Stimulated activated naive CD8-positive, alpha-beta T cell treated with anti-CD3 and anti-CD28 coated beads, Interleukin-15, Interleukin-2, amounts not matched to agents 100 U/mL and 50 U/mL, for 24 hours (primary cell): ENCODE measurements around the gene TTLL11.

Source experiments
- ATAC-seq: fragments of 150-1000 bp; cut with Tn5 transposase; one replicate; pipeline ENCODE4 v1.10.0; 2021
- DNase-seq: peaks from one replicate; pipeline ENCODE4 v3.0.0; 2021

The TTLL11 gene

DNA sequence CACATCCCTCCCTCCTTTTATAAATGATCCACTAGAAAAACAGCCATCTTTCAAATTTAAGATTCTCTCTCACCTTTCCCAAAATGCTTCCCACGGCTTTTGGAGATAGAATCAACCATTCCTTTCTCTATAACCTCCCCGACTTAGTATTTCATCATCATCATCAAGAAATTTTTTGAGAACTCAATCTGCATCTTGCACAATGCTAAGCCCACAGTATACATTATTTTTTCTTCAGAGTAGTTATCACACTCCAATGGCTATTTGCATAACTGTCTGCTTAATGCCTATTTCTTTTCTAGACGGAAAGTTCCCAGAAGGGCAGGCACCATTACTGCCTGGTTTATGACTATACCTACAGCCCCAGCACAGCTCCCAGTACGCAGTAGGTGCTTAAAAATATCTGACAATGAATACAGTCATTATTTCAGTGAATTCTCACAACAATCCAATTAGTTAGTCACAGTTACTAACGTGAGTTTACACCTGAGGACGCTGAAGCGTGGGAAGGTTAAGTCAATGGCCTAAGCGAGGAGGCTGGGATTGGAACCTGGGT is 212.7 kb downstream of the TTLL11 start:
- ATAC-seq (no peak), DNase-seq (no peak)

DNA sequence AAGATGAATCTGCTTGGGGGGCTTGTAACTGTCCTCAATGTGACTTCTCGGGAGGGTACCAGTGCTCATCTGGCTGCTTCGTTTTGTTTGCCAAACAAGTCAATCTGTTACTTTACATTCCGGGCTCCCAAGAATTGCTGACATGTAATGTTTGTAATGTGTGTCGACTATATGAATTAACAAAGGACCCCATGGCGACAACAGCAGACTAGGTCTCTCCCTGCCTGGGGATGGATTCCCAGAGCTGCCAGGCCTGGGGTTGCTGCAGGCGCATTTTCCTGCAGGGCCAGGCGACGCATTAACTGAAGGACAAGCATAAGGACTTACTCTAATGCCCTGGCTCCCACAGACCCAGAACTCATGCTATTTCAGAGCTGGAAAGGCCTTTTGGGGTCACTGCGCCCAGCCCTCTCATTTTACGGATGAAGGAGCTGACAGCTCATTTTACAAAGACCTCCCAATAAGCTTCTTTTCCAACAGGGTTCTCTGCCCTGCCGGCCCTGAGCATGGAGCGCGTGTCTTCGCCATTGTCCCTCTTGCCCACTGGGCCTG is 214.8 kb downstream of the TTLL11 start:
- ATAC-seq (no peak), DNase-seq (no peak)

DNA sequence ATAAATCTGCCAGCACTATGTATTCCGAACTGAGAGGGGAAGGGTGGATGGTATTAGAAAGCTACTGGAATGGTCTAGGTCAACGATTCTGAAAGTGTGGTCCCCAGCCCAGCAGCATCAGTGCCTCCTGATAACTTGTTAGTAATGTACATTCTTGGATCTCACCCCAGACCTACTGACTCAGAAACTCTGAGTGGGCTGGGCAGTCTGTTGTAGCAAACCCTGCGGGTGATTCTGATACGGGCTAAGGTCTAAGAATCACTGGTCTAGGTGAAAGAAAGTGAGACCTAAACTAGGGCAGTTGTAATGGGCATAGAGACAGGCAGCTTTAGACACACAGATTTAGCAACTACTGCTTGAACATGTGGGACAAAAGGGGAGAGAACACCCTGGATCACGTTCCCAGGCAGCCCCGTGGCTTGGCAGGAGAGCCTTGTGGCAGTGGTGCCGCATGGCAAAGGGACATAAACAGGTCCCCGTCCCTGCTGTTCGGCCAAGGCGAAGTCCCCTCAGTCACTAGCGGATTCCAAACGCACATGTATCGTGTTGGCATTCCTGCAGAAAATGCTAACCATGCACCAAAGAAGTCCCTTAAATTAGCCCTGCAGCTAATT is 216.3 kb downstream of the TTLL11 start:
- no peak for ATAC-seq
- no peak for DNase-seq

DNA sequence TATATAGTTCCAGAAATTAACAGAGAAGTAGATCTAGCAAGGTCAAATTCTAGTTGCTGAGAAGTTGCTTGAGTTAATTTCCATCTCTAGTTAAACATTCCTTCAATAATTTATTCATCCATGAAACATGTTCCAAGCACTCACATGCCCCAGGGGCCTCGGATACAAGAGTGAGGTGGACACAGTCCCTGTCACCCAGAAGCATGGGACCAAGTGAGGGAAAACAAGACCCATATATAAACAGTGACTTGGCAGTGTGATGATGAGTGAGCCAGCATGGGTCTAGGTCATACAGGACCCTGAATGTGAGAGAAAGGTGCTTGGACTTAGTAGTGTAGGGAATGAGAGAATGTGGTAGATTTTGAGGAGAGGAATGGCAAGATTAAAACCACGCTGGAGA is 216.9 kb downstream of the TTLL11 start:
- DNase-seq (no peak), ATAC-seq (no peak)

DNA sequence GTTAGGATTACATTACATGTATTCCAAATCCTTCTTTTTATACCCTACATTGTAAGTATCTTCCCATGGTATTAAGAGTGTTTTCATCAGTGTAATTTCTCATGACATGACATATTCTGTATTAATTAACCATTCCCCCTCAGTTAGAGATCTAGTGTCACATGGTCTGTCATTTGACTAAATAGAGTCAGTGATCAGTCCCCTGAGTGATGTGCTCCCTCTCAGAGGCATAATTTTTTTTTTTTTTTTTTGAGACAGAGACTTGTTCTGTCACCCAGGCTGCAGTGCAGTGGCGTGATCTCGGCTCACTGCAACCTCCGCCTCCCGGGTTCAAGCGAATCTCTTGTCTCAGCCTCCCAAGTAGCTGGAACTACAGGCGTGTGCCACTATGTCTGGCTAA is 218.6 kb downstream of the TTLL11 start:
- DNase-seq (no peak), ATAC-seq (no peak)

DNA sequence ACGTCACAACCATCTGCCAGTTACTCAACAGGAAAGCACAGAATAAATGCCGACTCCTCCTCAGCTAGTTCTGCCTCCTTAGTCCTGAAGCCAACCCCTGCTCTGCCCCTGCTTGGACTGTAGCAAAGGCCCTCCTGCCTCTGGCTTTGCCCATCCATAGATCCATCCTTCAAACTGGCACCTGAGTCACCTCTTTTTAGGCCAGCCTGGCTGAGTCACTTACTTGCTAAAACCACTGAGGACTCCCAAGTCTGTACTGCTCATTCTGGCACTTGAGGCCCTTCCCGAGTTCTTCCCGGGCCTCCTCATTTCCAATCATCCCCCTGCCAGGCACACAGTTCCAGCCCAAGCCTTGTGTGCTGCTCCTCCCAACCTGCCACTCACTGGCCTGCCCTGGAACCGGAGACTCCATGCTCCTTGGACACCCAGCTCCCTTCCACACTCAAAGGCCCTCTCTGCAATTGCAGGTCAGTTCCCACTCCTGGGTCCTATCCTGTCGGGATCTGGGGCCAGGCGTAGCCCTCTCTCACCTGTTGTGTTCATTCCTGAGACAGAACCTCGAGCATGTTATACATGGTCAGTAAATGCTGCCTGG is 221.6 kb downstream of the TTLL11 start:
- no peak for ATAC-seq
- no peak for DNase-seq

DNA sequence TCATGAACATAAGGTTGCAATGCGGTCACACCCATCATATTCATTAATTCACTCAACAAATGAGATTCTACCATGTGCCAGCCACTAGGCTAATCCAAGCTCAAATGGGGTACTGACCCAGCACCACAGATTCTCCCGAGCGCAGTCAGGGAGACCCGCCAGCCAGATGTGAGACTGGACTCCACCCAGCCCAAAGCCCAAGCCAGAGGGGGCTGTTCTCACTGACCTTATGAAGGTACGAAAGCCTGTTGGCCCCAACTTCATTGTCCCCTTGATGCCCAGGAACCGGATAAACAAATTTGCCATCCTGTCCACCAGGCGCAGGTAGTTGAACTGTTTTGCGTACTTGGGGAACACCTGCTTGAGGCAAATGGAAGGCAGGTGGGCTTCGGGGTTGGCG is 222.8 kb downstream of the TTLL11 start:
- DNase-seq = no peak
- no peak for ATAC-seq

DNA sequence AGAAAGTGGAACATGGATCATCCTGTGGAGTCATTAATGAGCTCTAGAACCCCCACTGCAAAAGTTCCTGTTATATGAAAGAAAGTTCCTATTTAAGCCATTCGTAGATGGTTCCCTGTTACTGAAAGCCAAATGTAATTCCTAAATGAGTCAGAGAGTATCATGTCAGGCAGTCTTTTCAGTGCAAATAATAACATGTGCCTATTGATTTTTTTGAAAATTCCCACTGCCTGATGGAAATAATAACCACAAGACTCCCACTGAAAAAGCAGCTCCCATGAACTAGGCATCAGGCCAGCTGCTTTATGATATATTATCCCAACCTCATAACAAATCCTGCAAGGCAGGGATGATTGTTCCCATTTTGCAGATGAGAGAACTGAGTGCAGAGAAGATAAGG is 224.5 kb downstream of the TTLL11 start:
- no peak for ATAC-seq
- no peak for DNase-seq

DNA sequence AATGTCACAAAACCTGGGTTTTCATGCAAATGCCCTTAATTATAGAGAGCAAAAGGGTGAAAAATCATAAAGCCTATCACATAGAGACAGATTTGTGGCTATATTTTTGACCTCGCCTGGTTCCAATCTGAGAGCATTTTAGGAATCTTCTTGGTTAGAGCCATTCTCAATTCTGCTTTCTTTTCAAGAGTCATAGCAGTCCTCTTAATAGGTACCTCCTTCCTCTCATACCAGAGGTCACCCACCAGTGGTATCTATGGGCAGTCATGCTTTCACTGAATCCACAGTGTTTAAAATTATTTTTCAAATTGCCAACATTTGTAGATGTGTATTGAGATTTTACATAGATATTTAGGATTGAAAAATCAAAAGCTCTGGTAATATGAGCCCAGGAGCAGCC is 226.2 kb downstream of the TTLL11 start:
- DNase-seq = no peak
- no peak for ATAC-seq

DNA sequence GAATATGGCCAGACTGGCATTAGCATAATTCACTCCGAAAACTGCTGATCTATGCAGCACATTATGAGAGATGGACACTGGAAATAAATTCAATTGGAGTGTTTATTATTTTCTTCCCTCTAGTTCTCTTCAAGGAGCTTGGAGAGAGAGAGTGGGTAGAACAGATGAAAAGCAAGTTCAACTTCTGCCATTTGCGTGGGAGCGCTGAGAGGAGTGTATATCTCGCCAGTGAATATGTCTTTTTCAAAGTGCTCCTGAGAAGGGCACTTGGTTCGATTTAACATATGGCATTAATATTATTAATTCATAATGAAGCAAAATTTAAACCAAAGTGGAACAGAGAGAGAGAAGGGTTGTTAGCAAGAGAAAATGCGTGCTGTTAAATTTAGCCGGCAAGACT is 227.2 kb downstream of the TTLL11 start:
- no peak for DNase-seq
- ATAC-seq = no peak

DNA sequence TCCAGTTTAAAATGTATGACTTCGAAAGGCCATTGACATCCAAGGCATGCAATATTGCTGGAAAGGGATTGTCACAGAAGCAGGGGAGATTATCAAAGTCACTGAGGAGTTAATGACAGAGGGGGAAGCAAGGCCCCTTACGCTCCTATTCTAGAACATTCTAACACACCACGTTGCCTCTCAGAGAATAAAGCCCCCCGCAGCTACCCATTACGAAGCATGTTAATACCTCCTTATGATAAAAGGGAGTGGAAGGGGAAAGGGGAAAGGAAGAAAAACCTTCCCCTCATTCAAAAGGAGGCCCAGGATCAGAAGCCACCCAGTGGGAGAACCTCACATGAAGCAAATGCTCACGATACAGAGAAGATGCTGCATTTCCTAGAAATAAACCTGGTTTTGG is 228.0 kb downstream of the TTLL11 start:
- DNase-seq = no peak
- ATAC-seq = no peak

DNA sequence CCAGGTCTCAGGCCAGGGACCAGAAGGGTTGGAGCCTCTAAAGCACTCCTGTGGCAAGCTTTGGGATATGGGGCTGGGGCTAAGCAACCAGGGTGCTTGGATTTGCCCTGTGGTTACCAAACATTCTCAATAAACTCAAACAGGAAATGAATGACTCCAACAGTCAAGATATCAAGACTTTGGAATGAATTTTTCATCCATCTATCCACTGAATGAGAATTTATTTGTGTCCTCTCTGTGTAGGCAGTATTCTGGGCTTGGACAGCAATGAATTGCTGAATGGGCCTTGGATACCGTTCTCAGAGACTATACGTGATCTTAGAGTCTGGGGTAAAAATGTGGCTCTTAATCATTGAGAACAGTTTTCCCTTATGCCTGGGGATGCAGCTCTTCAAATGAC is 229.2 kb downstream of the TTLL11 start:
- ATAC-seq (no peak), DNase-seq (no peak)

DNA sequence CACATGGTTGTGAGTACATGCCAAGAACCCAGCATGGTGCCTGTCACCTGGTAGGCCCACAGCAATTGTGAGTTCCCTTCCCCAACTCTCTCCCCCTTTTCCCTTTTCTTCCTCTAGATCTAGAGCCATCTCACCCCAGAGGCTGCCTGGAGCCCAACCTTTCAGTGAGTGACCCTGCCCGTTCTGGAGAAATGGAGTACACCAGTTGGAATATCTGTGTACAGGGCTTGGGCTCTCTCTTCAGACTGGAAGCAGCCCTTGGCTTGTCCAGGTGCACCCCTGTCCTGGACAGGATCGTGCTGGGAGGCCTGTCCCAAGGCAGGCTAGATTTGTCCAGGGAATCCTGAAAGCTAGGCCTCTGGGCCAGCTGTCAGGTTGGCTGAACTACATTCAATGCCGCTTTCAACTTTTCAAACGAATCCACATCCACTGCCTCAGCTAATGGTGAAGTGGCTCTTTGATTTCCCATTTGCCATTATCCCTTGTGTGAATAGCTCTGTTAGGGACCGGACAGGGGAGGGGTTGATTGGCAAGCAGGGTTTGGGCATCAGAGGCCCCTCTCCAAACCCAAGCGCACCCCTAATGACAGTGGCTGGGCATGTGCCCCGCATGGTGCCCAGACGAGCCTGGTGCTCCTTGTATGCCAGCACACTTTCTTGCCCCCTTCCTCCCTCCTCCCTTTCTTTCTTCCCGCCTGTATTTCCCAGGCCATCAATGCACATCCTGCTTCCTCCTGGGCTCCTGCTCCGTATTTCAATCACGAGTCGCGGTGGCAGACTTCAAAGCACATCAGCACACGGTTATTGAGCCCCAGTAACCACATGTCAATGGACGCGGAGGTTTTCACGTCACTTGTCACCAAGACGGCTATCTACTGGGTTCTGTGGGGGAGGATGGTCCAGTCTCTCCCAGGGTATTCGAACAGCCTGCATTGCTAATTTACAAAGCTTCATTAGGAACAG is 230.5 kb downstream of the TTLL11 start:
- ATAC-seq (no peak), DNase-seq (no peak)

DNA sequence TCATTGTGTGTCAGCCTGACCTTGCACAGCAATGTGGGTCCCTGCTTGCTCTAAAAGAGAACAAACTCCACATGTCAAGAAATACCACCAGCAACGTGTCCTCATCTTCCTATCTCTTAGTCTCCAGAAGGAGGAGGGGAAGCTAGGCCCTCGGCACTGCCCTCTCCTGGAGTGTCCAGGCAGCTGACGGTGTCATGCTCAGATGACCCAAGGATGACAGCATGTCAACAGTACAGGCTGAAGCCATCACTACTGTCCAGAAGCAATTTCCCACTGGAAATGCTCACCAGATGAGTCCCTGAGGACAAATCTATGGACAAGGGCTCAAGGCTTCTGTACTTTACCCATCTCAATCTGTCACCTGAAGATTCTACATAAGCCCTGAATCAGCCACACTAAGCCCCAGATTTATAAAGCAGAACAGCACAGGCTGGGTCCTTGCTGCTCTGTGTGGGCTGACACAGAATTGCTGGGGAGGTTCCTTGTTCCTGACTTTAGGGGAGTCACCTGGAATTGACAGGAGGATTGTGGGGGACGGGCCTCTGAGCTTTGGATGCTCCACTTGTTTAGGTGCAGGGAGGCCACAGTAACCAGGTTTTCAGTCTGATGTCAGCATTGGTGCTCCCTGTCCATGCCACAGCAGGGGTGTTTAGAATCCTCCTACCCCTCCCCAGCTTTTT is 231.5 kb downstream of the TTLL11 start:
- ATAC-seq (no peak), DNase-seq (no peak)

DNA sequence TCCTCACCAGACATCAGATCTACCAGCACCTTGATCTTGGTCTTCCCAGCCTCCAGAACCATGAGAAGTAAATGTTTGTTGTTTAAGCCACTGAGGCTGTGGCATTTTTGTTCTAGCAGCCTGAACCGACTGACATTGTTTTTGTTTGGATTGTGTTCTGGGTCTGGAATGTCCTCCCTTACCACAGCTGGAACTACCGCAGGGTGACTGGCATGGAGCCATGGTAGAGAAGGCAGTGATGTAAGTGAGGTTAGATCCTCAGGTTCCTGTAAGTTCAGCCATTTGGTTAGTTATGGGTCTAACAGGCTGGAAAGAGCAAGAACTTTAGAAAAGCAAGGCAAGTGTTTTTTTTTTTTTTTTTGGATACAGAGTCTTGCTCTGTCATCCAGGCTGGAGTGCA is 232.4 kb downstream of the TTLL11 start:
- DNase-seq (no peak), ATAC-seq (no peak)

DNA sequence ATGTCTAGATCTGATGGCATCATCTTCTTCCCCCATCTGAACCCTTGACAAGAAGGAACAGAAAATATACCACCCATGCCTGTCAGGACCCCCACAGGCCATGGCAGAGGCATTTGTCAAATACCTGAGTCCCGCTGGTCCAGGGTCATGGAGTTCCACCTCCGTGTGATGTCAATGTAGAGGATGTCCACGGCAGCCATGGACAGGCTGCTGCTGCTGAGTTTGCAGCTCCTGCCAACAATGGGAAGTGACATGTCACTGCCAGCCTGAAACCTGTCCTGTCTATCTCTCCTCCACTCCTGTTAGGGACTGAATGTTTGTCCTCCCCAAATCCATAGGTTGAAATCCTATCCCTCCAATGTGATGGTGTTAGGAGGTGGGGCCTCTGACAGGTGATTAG is 232.9 kb downstream of the TTLL11 start:
- ATAC-seq (no peak), DNase-seq (no peak)

DNA sequence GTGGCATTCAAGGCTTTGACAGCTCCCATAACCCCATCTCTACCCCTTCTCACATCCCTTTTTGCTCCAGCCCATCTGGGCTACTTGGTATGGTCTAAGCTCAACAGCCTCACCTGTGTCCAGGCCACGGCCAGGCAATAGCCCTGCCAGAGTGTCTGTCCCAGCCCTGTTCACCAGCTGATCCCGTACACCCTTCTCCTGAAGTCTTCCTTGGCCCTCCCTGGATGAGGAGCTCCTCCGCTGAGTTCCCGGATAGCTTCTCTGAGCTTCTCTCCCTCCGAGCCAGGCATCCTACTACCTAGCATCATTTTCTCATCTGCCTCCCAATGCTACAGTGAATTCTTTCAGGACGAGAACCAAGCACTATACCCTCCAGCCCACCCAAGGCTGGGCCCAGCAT is 233.5 kb downstream of the TTLL11 start:
- DNase-seq (no peak), ATAC-seq (no peak)

DNA sequence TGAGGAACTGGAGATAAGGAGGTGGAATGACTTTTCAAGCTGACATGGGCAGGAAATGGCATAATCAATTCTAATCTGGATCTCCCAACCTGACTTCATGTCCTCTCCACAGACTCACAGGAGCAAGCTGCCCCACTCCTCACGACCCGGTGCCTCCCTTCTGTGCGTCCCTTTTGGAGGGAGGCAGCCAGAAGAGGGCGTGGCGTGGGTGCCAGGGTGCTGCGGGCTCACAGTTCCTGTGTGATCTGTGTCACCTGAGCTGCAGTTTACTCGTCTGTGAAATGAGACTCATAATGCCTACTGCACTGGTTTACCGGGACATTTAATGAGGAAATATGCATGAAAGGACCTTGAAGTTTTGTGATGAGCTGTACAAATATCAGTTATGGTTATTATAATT is 234.3 kb downstream of the TTLL11 start:
- DNase-seq (no peak), ATAC-seq (no peak)

DNA sequence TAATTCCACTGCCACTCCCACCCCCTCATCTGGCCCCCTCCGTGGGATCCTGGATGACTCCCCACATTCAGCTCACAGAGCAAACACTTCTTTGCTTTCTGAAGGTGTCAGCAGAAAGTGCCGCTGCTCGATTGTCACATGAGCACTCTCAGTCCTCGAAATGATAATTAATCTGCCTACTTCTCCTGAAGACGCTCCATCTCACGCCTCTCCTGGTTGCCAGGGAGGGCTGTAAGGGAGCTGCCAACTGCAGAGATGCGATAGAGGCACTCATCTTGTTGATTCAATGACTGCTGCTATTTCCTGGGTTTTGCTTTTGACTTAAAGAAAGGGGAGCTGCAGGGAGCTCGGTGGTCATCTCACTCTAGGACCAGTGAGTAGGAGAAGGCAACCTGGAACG is 235.2 kb downstream of the TTLL11 start:
- ATAC-seq (no peak), DNase-seq (no peak)

DNA sequence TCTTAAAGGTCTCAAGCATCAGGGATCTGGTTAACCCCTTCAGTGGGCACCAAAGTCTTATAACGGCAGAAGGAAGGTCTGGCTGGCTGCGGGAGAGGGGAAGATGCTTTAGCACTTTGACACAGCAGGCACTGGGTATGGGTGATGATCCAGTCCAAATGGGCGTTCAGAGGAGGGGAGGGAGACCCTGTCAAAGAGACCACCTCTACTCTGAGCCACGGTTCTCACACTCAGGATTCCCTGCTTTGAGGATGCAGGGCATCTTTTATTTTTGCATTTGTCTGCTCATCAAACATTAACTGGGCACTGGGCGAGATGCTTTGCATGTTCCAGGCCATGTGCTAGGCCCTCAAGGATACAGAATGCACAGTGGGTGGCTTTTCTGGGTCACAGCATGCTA is 237.6 kb downstream of the TTLL11 start:
- no peak for ATAC-seq
- DNase-seq = no peak

DNA sequence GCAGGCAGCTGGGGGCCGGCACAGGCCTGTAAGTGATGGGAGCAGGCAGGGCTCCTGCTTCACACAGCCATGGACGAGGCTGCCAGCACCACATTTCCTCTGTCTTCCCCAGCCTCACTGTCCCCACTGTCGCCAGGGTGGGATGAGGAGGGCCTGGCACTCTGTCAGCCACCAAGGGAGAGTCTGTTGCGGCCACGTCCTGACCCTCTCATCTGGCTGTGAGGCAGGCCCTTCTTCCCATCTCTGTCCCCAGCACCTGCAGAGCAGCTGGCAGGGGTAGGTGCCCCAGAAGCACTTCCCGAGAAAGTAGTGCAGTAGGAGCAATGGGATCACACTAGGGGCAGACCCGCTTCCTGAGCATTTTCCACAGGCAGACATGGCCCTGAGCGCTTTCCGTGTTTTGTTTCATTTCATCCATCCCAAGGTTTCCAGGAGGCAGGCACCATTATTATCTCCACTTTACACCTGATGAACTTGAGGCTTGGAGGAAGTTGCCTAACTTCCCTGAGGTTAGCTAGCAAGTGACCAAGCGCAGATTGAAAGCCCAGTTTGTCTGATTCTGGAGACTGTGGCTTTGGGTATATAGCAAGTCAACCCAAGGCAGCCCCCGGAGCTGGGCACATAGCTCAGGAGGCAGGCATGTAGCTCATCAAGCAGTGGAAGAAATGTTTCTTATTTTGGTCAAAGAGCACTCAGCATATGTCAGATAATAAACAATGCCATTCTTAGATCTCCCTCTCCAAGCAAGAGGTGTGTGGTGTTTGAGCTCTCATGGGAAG is 239.3 kb downstream of the TTLL11 start:
- ATAC-seq (no peak), DNase-seq (no peak)
